ENCODE measurements around the gene PPP1R3A. TPM values are rescaled to one million over a fixed set of nuclear protein-coding genes. Genes with fewer than 3 reads are reported as not detected.

Gene PPP1R3A
- total RNA-seq, 1 experiment from 2014 or later, result not detected

- Histone ChIP-seq H3K27ac (no peak overlapping the region), H3K79me2 (ENCODE audit: low read depth) (no peaks in the 10 kb centered on the region), H3K36me3 (ENCODE audit: low read depth) (no peaks in the 10 kb centered on the region), H3K4me2 (no peak overlapping the region), H3K4me3 (no peak overlapping the region), H3F3A (ENCODE audit: insufficient read depth, low read depth) (no peaks in the 10 kb centered on the region), H3K4me1 (replicated peaks; ENCODE audit: insufficient read depth) (no peaks in the 10 kb centered on the region), H3K9me3 (ENCODE audit: insufficient read depth, low read depth) (no peaks in the 10 kb centered on the region), H3K27me3 (ENCODE audit: insufficient read depth, low read depth) (no peaks in the 10 kb centered on the region), H4K20me1 (ENCODE audit: insufficient read depth) (no peaks in the 10 kb centered on the region), H3K9me2 (ENCODE audit: insufficient read depth) (no peaks in the 10 kb centered on the region), H2AFZ (no peak overlapping the region)
- POLR2A ChIA-PET (ENCODE audit: unreplicated experiment), result interaction anchor here (0.6 kb wide), 1 partner anchor 12 kb away, joined by 8 read pairs; no protein-coding TSS in a partner anchor
- intact Hi-C loops (cut with micrococcal nuclease; ENCODE audit: unreplicated experiment), result no loop called here
- CTCF ChIA-PET, result no interaction called here
- DNase-seq, result no peak
- BruUV-seq (replicated peaks), result no TSS peak
- TF ChIP-seq CTCF (conservative IDR thresholded peaks at IDR 0.05) (no peak), EZH2 (IDR thresholded peaks at IDR 0.05; ENCODE audit: low read depth) (no peak)
Measured at GRCh38 chr7:113832196-113832745, 86.5 kb downstream of the PPP1R3A start.

- intact Hi-C loops (cut with micrococcal nuclease; ENCODE audit: unreplicated experiment), result no loop called here
- no peak for DNase-seq
- H3K4me1 ChIP-seq (replicated peaks; ENCODE audit: insufficient read depth), result no peaks in the 10 kb centered on the region
- no TSS peak for BruUV-seq (replicated peaks)
- H3K27ac ChIP-seq, result no peak overlapping the region
- POLR2A ChIA-PET (ENCODE audit: unreplicated experiment), result no interaction called here
- H2AFZ ChIP-seq, result no peak overlapping the region
- CTCF ChIA-PET, result no interaction called here
- H3K9me2 ChIP-seq (ENCODE audit: insufficient read depth), result no peaks in the 10 kb centered on the region
- no peaks in the 10 kb centered on the region for H3K9me3 ChIP-seq (ENCODE audit: insufficient read depth, low read depth)
- no peaks in the 10 kb centered on the region for H3F3A ChIP-seq (ENCODE audit: insufficient read depth, low read depth)
- TF ChIP-seq EZH2 (IDR thresholded peaks at IDR 0.05; ENCODE audit: low read depth), result no peak
- no peak for TF ChIP-seq CTCF (conservative IDR thresholded peaks at IDR 0.05)
- H3K4me2 ChIP-seq, result no peak overlapping the region
- H3K27me3 ChIP-seq (ENCODE audit: insufficient read depth, low read depth), result no peaks in the 10 kb centered on the region
- no peak overlapping the region for H3K4me3 ChIP-seq
- no peaks in the 10 kb centered on the region for H3K79me2 ChIP-seq (ENCODE audit: low read depth)
- H4K20me1 ChIP-seq (ENCODE audit: insufficient read depth), result no peaks in the 10 kb centered on the region
- no peaks in the 10 kb centered on the region for H3K36me3 ChIP-seq (ENCODE audit: low read depth)
Measured at GRCh38 chr7:113831556-113831955, 87.3 kb downstream of the PPP1R3A start.

- Histone ChIP-seq H3K9me3 (ENCODE audit: insufficient read depth, low read depth) (no peaks in the 10 kb centered on the region), H3K79me2 (ENCODE audit: low read depth) (no peaks in the 10 kb centered on the region), H3K27me3 (ENCODE audit: insufficient read depth, low read depth) (no peaks in the 10 kb centered on the region), H3K27ac (no peak overlapping the region), H3F3A (ENCODE audit: insufficient read depth, low read depth) (no peaks in the 10 kb centered on the region), H3K9me2 (ENCODE audit: insufficient read depth) (no peaks in the 10 kb centered on the region), H3K4me2 (no peak overlapping the region), H4K20me1 (ENCODE audit: insufficient read depth) (no peaks in the 10 kb centered on the region), H3K4me1 (replicated peaks; ENCODE audit: insufficient read depth) (no peaks in the 10 kb centered on the region), H3K4me3 (no peak overlapping the region), H2AFZ (no peak overlapping the region), H3K36me3 (ENCODE audit: low read depth) (no peaks in the 10 kb centered on the region)
- POLR2A ChIA-PET (ENCODE audit: unreplicated experiment), result no interaction called here
- CTCF ChIA-PET, result no interaction called here
- intact Hi-C loops (cut with micrococcal nuclease; ENCODE audit: unreplicated experiment), result no loop called here
- no TSS peak for BruUV-seq (replicated peaks)
- no peak for DNase-seq
- no peak for TF ChIP-seq CTCF (conservative IDR thresholded peaks at IDR 0.05)
- no peak for TF ChIP-seq EZH2 (IDR thresholded peaks at IDR 0.05; ENCODE audit: low read depth)
Measured at GRCh38 chr7:113828581-113828980, 90.2 kb downstream of the PPP1R3A start.

Data from PC-9 (cell line).